Stimulated activated CD8-positive, alpha-beta memory T cell treated with anti-CD3 and anti-CD28 coated beads, Interleukin-2, amount 100 ng/mL, for 48 hours (primary cell): ENCODE data around the gene VDR.

Experiments used
- DNase-seq, 2 donors: peaks; one replicate each; pipeline ENCODE4 v3.0.0-alpha.2; 2020; ENCODE audit warnings: low read depth in 2 of 2

VDR gene

GRCh38 chr12:47930634-47931033 is 25.8 kb upstream of the VDR start:
- DNase-seq: no peak

- DNase-seq: no peak
Observed at GRCh38 chr12:47927346-47927745, 22.6 kb upstream of the VDR start.

- no peak for DNase-seq
Observed at GRCh38 chr12:47921907-47922306, 17.1 kb upstream of the VDR start.

GRCh38 chr12:47920913-47921312 is 16.1 kb upstream of the VDR start:
- no peak for DNase-seq

- no peak for DNase-seq
Observed at GRCh38 chr12:47913081-47913480, 8.3 kb upstream of the VDR start.

GRCh38 chr12:47912556-47912955 is 7.8 kb upstream of the VDR start:
- DNase-seq: no peak

- DNase-seq: no peak
Observed at GRCh38 chr12:47910981-47911380, 6.2 kb upstream of the VDR start.

- DNase-seq: no peak
Observed at GRCh38 chr12:47910486-47910885, 5.7 kb upstream of the VDR start.

- no peak for DNase-seq
Observed at GRCh38 chr12:47909839-47910465, 5.2 kb upstream of the VDR start.

GRCh38 chr12:47908738-47909137 is 3.9 kb upstream of the VDR start:
- DNase-seq: no peak

GRCh38 chr12:47907851-47908454 is 3.2 kb upstream of the VDR start:
- no peak for DNase-seq

- DNase-seq: peak in 1 of 2 donors; percentile 59
Observed at GRCh38 chr12:47903927-47904712, 674 bp downstream of the VDR start.

- DNase-seq: no peak
Observed at GRCh38 chr12:47903151-47903611, 1.6 kb downstream of the VDR start.

- DNase-seq: no peak
Observed at GRCh38 chr12:47902131-47902639, 2.6 kb downstream of the VDR start.

- no peak for DNase-seq
Observed at GRCh38 chr12:47901718-47902093, 3.1 kb downstream of the VDR start.

GRCh38 chr12:47901063-47901717 is 3.6 kb downstream of the VDR start:
- no peak for DNase-seq

- DNase-seq: no peak
Observed at GRCh38 chr12:47900131-47901062, 4.4 kb downstream of the VDR start.

- no peak for DNase-seq
Observed at GRCh38 chr12:47899466-47899865, 5.3 kb downstream of the VDR start.

GRCh38 chr12:47896633-47897032 is 8.2 kb downstream of the VDR start:
- no peak for DNase-seq

GRCh38 chr12:47896022-47896421 is 8.8 kb downstream of the VDR start:
- no peak for DNase-seq

- DNase-seq: no peak
Observed at GRCh38 chr12:47894652-47895051, 10.1 kb downstream of the VDR start.
